Tibial nerve (tissue), 4 donors: ENCODE results near the gene WDR37. TPM values are rescaled to one million over a fixed set of nuclear protein-coding genes. Genes with fewer than 3 reads are reported as not detected.

Experiments
- DNase-seq, 2 donors: peaks; one replicate each; pipeline ENCODE4 v3.0.0-alpha.2; 2019; ENCODE audit warnings: low spot score in 2 of 2
- H3K27ac ChIP-seq, 4 donors: fragments of 200-600 bp; sonication (generic) in 3 of 4; one replicate each; pipeline ENCODE4 v1.5.1; 2017 to 2019; ENCODE audit warnings: mild to moderate bottlenecking in 1 of 4
- H3K27me3 ChIP-seq, 2 donors: fragments of 200-600 bp; sonication (generic) in 1 of 2; one replicate each; pipeline versions ENCODE4 v1.5.1 to v1.6.0; 2017 to 2019
- H3K36me3 ChIP-seq, 3 donors: fragments of 200-600 bp; sonication (generic); one replicate each; pipeline ENCODE4 v1.5.1; 2018 to 2019
- H3K4me1 ChIP-seq, 4 donors: fragments of 200-600 bp; sonication (generic) in 3 of 4; one replicate each; pipeline ENCODE4 v1.5.1; 2017 to 2019
- H3K4me3 ChIP-seq, 4 donors: fragments of 200-600 bp; sonication (generic) in 3 of 4; one replicate each; pipeline ENCODE4 v1.5.1; 2017 to 2019; ENCODE audit warnings: mild to moderate bottlenecking in 1 of 4, moderate library complexity in 1 of 4
- H3K9me3 ChIP-seq, 4 donors: fragments of 200-600 bp; sonication (generic) in 3 of 4; one replicate each; pipeline ENCODE4 v1.5.1; 2017 to 2019
- EP300 ChIP-seq, 2 donors: sonication (generic); formaldehyde crosslinking; IDR thresholded peaks; one replicate each; pipeline ENCODE4 v1.6.1; 2017; ENCODE audit warnings: antibody characterized with exemption in 2 of 2, mild to moderate bottlenecking in 1 of 2
- POLR2A ChIP-seq, 2 donors: fragments of 450-650 bp; IDR thresholded peaks; one replicate each; pipeline ENCODE4 v1.6.1; 2017; ENCODE audit warnings: antibody characterized with exemption in 2 of 2, mild to moderate bottlenecking in 2 of 2, moderate library complexity in 2 of 2
- WGBS, 2 donors: methylation state at CpG; one replicate each; pipeline ENCODE4 v1.1.5; 2018; 5-methylcytosine and 5-hydroxymethylcytosine counted together
- total RNA-seq, 4 donors: library from RNA; depleted of rRNA; stranded (reverse); fragments of >200 nt; gene quantifications; one replicate each; pipeline ENCODE4 v1.1.0, GENCODE V29; 2016
- TF ChIP-seq, protein P1 (sequence below), 5 experiments: fragments of 200-600 bp in 3 of 5; fragments of 450-650 bp in 2 of 5; sonication (generic) in 3 of 5; IDR thresholded peaks; one replicate each; pipeline ENCODE4 v1.5.1; 2016 to 2019; ENCODE audit warnings: antibody characterized with exemption in 5 of 5, mild to moderate bottlenecking in 3 of 5, moderate library complexity in 2 of 5

The WDR37 gene
- total RNA-seq, 4 donors from 2014 or later = 9.6 to 14.4 (median 12.9) TPM

DNA sequence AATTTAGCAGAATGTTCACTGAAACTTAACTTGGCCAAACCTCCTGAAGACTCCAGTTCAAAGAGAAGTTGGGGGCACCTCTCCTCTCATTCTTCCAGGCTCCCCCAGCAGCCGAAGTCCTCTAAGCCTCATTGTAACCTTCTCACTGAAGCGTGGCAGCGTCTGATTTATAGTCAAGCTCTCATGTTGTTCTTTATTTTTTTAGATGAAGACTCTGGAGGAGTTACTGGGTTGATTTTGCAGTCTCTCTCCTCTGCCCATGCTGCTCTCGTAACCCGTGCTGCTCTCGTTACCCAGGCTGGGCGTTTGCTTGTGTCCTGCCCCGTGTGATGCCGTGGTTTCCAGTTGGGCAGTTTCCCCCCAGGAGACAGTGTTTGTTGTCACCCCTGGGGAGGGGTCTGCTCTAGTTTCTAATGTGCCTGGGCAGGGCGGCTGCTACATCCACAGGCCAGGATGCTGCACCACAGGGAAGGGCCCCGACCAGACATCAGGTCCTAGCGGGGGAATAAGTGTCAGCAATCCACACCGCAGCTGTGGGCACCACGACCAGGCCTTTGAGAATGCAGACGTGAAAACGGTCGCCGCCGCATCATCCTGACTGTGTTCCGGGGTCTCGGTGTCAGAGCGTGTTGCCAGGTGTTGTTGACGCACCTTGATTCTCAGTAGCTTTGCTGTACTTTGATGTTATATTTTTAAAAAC lies 65.2 kb downstream of the WDR37 start:
- Histone ChIP-seq H3K27me3 (no peaks in the 10 kb centered on the region), H3K27ac (no peak overlapping the region), H3K9me3 (no peaks in the 10 kb centered on the region), H3K4me3 (no peak overlapping the region), H3K36me3 (peaks cover 0 to 92% (median 17%) of the 10 kb centered on the region in 3 donors), H3K4me1 (no peaks in the 10 kb centered on the region)
- DNase-seq = no peak
- 88 to 89% methylated on average over 23 of the region's 23 CpGs for WGBS, 2 donors
- TF ChIP-seq EP300 (IDR thresholded peaks at IDR 0.05) (no peak), POLR2A (IDR thresholded peaks at IDR 0.05) (no peak)
- TF ChIP-seq, protein P1, sequence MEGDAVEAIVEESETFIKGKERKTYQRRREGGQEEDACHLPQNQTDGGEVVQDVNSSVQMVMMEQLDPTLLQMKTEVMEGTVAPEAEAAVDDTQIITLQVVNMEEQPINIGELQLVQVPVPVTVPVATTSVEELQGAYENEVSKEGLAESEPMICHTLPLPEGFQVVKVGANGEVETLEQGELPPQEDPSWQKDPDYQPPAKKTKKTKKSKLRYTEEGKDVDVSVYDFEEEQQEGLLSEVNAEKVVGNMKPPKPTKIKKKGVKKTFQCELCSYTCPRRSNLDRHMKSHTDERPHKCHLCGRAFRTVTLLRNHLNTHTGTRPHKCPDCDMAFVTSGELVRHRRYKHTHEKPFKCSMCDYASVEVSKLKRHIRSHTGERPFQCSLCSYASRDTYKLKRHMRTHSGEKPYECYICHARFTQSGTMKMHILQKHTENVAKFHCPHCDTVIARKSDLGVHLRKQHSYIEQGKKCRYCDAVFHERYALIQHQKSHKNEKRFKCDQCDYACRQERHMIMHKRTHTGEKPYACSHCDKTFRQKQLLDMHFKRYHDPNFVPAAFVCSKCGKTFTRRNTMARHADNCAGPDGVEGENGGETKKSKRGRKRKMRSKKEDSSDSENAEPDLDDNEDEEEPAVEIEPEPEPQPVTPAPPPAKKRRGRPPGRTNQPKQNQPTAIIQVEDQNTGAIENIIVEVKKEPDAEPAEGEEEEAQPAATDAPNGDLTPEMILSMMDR (IDR thresholded peaks at IDR 0.05) = no peak

DNA sequence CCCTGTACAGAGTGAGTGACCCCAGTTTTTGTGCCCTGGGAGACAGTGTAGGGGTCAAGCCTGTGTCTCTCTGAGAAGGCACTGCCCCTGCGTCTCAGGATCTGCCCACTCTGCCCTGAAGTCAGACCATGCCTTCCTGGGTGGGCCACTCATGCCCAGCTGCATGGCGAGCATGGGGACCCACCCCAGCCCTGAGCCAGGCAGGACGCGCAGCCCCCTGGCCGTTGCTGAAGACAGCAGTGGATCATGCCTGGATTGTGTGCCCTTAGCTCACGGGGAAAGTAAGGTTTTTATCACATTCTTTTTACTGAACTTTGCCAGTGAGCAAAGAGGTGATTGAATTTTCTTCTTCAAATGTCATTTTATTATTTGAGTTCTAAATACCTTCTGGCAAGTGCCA lies 66.2 kb downstream of the WDR37 start:
- Histone ChIP-seq H3K4me3 (no peak overlapping the region), H3K36me3 (peaks cover 0 to 90% (median 17%) of the 10 kb centered on the region in 3 donors)
- 73 to 76% methylated on average over 6 of the region's 6 CpGs for WGBS, 2 donors

GRCh38 chr10:1123198-1123597 lies 67.0 kb downstream of the WDR37 start:
- 87% methylated on average over 5 of the region's 5 CpGs for WGBS, 2 donors
- Histone ChIP-seq H3K36me3 (peaks cover 0 to 92% (median 17%) of the 10 kb centered on the region in 3 donors), H3K4me3 (no peak overlapping the region), H3K4me1 (no peaks in the 10 kb centered on the region), H3K27ac (no peak overlapping the region), H3K9me3 (no peaks in the 10 kb centered on the region), H3K27me3 (no peaks in the 10 kb centered on the region)
- DNase-seq = no peak
- no peak for TF ChIP-seq POLR2A (IDR thresholded peaks at IDR 0.05)
- TF ChIP-seq, protein P1 (IDR thresholded peaks at IDR 0.05) = no peak
- no peak for TF ChIP-seq EP300 (IDR thresholded peaks at IDR 0.05)

More for the DNA sequence above, 66.2 kb downstream of the WDR37 start:
- no peaks in the 10 kb centered on the region for H3K9me3 ChIP-seq
- H3K27ac ChIP-seq = no peak overlapping the region
- TF ChIP-seq EP300 (IDR thresholded peaks at IDR 0.05) (no peak), POLR2A (IDR thresholded peaks at IDR 0.05) (no peak)
- H3K27me3 ChIP-seq = no peaks in the 10 kb centered on the region
- no peak for DNase-seq
- H3K4me1 ChIP-seq = no peaks in the 10 kb centered on the region

- WGBS, 2 donors = 95 to 97% methylated on average over 12 of the region's 12 CpGs
Measured at GRCh38 chr10:1123972-1124371, 67.8 kb downstream of the WDR37 start.

DNA sequence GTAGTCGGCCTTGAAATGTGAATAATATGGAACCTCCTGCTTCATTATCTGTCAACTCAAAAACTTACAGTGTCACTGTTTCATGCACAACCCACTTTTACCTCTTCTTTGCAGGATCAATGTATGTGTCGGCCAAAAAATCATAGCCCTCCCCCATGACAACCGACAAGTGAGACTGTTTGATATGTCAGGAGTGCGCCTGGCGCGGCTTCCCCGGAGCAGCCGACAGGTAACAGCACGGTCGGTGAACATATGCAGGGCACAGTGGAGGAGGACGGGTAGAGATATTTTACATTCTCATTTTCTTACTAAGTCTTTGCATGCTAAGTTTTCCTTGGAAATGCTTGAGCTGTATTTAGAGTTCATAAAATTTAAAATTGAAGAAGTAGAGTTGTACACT lies 68.6 kb downstream of the WDR37 start:
- H3K9me3 ChIP-seq = no peaks in the 10 kb centered on the region
- 95 to 97% methylated on average over 11 of the region's 11 CpGs for WGBS, 2 donors

More at GRCh38 chr10:1123972-1124371, 67.8 kb downstream of the WDR37 start:
- H3K9me3 ChIP-seq = no peaks in the 10 kb centered on the region
- DNase-seq = no peak
- H3K4me3 ChIP-seq = no peak overlapping the region
- H3K27me3 ChIP-seq = no peaks in the 10 kb centered on the region
- TF ChIP-seq, protein P1 (IDR thresholded peaks at IDR 0.05) = no peak
- no peak for TF ChIP-seq EP300 (IDR thresholded peaks at IDR 0.05)
- no peak for TF ChIP-seq POLR2A (IDR thresholded peaks at IDR 0.05)
- H3K4me1 ChIP-seq = no peaks in the 10 kb centered on the region
- H3K36me3 ChIP-seq = peaks cover 0 to 92% (median 20%) of the 10 kb centered on the region in 3 donors
- H3K27ac ChIP-seq = no peak overlapping the region

More for the DNA sequence above, 68.6 kb downstream of the WDR37 start:
- Histone ChIP-seq H3K27ac (no peak overlapping the region), H3K4me3 (no peak overlapping the region), H3K36me3 (peaks cover 0 to 93% (median 24%) of the 10 kb centered on the region in 3 donors), H3K4me1 (no peaks in the 10 kb centered on the region), H3K27me3 (no peaks in the 10 kb centered on the region)
- TF ChIP-seq EP300 (IDR thresholded peaks at IDR 0.05) = no peak
- TF ChIP-seq POLR2A (IDR thresholded peaks at IDR 0.05) = no peak
- TF ChIP-seq, protein P1 (IDR thresholded peaks at IDR 0.05) = no peak
- no peak for DNase-seq
